WTC11 (cell line): ENCODE data around the gene TNRC18. TPM values are rescaled to one million over a fixed set of nuclear protein-coding genes. Genes with fewer than 3 reads are reported as not detected.
A peak's percentile ranks its signal among the peaks of the same experiment; 100 is the strongest.

Experiments
- ATAC-seq: fragments of 200-7000 bp; cut with Tn5 transposase; 2 replicates; pipeline ENCODE4 v1.10.0; 2021; ENCODE audit warnings: mild to moderate bottlenecking, moderate library complexity
- CTCF ChIA-PET: fragments of 300-600 bp; sonication (Branson Sonifier 250); formaldehyde crosslinking; loops from one replicate; lab custom pipeline; 2021; ENCODE audit warnings: antibody characterized with exemption; lab: Charles Lee
- POLR2A ChIA-PET: fragments of 350-600 bp; sonication (Branson Sonifier 250); formaldehyde crosslinking; loops from one replicate; lab custom pipeline; 2021; ENCODE audit warnings: antibody characterized with exemption; lab: Charles Lee
- DNase-seq: peaks from one replicate; pipeline ENCODE4 v3.0.0; 2021; ENCODE audit warnings: low spot score
- H3K27ac Mint-ChIP-seq: 2 replicates; pipeline ENCODE4 v1.8.0; 2021; ENCODE audit warnings: mixed read lengths
- H3K27me3 Mint-ChIP-seq: 2 replicates; pipeline ENCODE4 v1.8.0; 2021; ENCODE audit warnings: low read depth, mild to moderate bottlenecking, moderate library complexity, mixed read lengths
- H3K36me3 Mint-ChIP-seq: 2 replicates; pipeline ENCODE4 v1.8.0; 2021; ENCODE audit warnings: mixed read lengths
- H3K4me1 Mint-ChIP-seq: 2 replicates; pipeline ENCODE4 v1.8.0; 2022; ENCODE audit warnings: mixed read lengths
- H3K4me3 Mint-ChIP-seq: 2 replicates; pipeline ENCODE4 v1.8.0; 2021; ENCODE audit warnings: mild to moderate bottlenecking, moderate library complexity, mixed read lengths
- H3K9me3 Mint-ChIP-seq: 2 replicates; pipeline ENCODE4 v1.8.0; 2021; ENCODE audit warnings: mixed read lengths
- ATF6 ChIP-seq: sonication (generic); formaldehyde crosslinking; IDR thresholded peaks from 2 replicates; pipeline ENCODE4 v1.8.1; 2023; ENCODE audit warnings: mild to moderate bottlenecking, missing genetic modification reagents
- CBFB ChIP-seq: sonication (generic); formaldehyde crosslinking; IDR thresholded peaks from 2 replicates; pipeline ENCODE4 v1.8.1; 2022; ENCODE audit warnings: mild to moderate bottlenecking, low read depth, missing genetic modification reagents
- CREB1 ChIP-seq: sonication (generic); formaldehyde crosslinking; IDR thresholded peaks from 2 replicates; pipeline ENCODE4 v1.8.0; 2023; ENCODE audit warnings: mild to moderate bottlenecking, missing genetic modification reagents
- ELF4 ChIP-seq: sonication (generic); formaldehyde crosslinking; IDR thresholded peaks from 2 replicates; pipeline ENCODE4 v1.8.1; 2022; ENCODE audit warnings: low read depth, mild to moderate bottlenecking, moderate library complexity, missing genetic modification reagents
- EMX1 ChIP-seq: fragments of 250-450 bp; sonication (Bioruptor Pico); IDR thresholded peaks from 2 replicates; pipeline ENCODE4 v1.8.0; 2021; ENCODE audit warnings: mild to moderate bottlenecking
- ERG ChIP-seq: fragments of 250-450 bp; sonication (Bioruptor Pico); IDR thresholded peaks from 2 replicates; pipeline ENCODE4 v1.8.0; 2021; ENCODE audit warnings: mild to moderate bottlenecking
- FOXK1 ChIP-seq: sonication (generic); formaldehyde crosslinking; IDR thresholded peaks from 2 replicates; pipeline ENCODE4 v1.8.0; 2022; ENCODE audit warnings: mild to moderate bottlenecking, moderate library complexity, missing genetic modification reagents
- FOXP4 ChIP-seq: sonication (generic); formaldehyde crosslinking; IDR thresholded peaks from 2 replicates; pipeline ENCODE4 v1.8.0; 2022; ENCODE audit warnings: mild to moderate bottlenecking, missing genetic modification reagents
- JAZF1 ChIP-seq: fragments of 250-450 bp; sonication (Bioruptor Pico); IDR thresholded peaks from 2 replicates; pipeline ENCODE4 v1.9.0; 2021; ENCODE audit warnings: moderate library complexity, mild to moderate bottlenecking, inconsistent platforms
- NFE2L1 ChIP-seq: sonication (generic); formaldehyde crosslinking; IDR thresholded peaks from 2 replicates; pipeline ENCODE4 v1.8.1; 2023; ENCODE audit warnings: missing genetic modification reagents
- NFYB ChIP-seq: sonication (generic); formaldehyde crosslinking; conservative IDR thresholded peaks from 2 replicates; pipeline ENCODE4 v1.8.0; 2022; ENCODE audit warnings: low read depth, missing genetic modification reagents
- RELA ChIP-seq: sonication (generic); formaldehyde crosslinking; IDR thresholded peaks from 2 replicates; pipeline ENCODE4 v1.8.1; 2022; ENCODE audit warnings: missing genetic modification reagents, mild to moderate bottlenecking, borderline replicate concordance
- SMAD3 ChIP-seq: sonication (generic); formaldehyde crosslinking; IDR thresholded peaks from 2 replicates; pipeline ENCODE4 v1.8.0; 2022; ENCODE audit warnings: missing genetic modification reagents, mild to moderate bottlenecking, borderline replicate concordance
- SP1 ChIP-seq: sonication (generic); formaldehyde crosslinking; conservative IDR thresholded peaks from 2 replicates; pipeline ENCODE4 v1.8.1; 2022; ENCODE audit warnings: missing genetic modification reagents
- TP53 ChIP-seq: sonication (generic); formaldehyde crosslinking; IDR thresholded peaks from 2 replicates; pipeline ENCODE4 v1.8.1; 2023; ENCODE audit warnings: mild to moderate bottlenecking, missing genetic modification reagents
- USF1 ChIP-seq: sonication (generic); formaldehyde crosslinking; IDR thresholded peaks from 2 replicates; pipeline ENCODE4 v1.8.0; 2022; ENCODE audit warnings: mild to moderate bottlenecking, missing genetic modification reagents
- ZBTB21 ChIP-seq: sonication (generic); formaldehyde crosslinking; IDR thresholded peaks from 2 replicates; pipeline ENCODE4 v1.8.1; 2023; ENCODE audit warnings: mild to moderate bottlenecking, missing genetic modification reagents, borderline replicate concordance
- ZNF138 ChIP-seq: sonication (generic); formaldehyde crosslinking; conservative IDR thresholded peaks from 2 replicates; pipeline ENCODE4 v1.8.1; 2022; ENCODE audit warnings: mild to moderate bottlenecking, moderate library complexity, missing genetic modification reagents
- ZNF263 ChIP-seq: sonication (generic); formaldehyde crosslinking; IDR thresholded peaks from 2 replicates; pipeline ENCODE4 v1.8.1; 2022; ENCODE audit warnings: low read depth, mild to moderate bottlenecking, moderate library complexity, missing genetic modification reagents
- ZNF416 ChIP-seq: fragments of 250-450 bp; sonication (Bioruptor Pico); IDR thresholded peaks from 2 replicates; pipeline ENCODE4 v1.9.0; 2021; ENCODE audit warnings: mild to moderate bottlenecking, inconsistent platforms
- ZNF512 ChIP-seq: sonication (generic); formaldehyde crosslinking; IDR thresholded peaks from 2 replicates; pipeline ENCODE4 v1.8.1; 2022; ENCODE audit warnings: missing genetic modification reagents, borderline replicate concordance
- total RNA-seq: library from RNA; stranded (reverse); gene quantifications from 3 replicates; pipeline ENCODE4 v1.2.3, GENCODE V29; 2021
- TF ChIP-seq, protein P1 (sequence below): fragments of 250-450 bp; sonication (Bioruptor Pico); IDR thresholded peaks from 2 replicates; pipeline ENCODE4 v1.9.0; 2021; ENCODE audit warnings: moderate library complexity, mild to moderate bottlenecking, inconsistent platforms, borderline replicate concordance
- TF ChIP-seq, protein P2 (sequence below): sonication (generic); formaldehyde crosslinking; IDR thresholded peaks from 2 replicates; pipeline ENCODE4 v1.8.1; 2022; ENCODE audit warnings: mild to moderate bottlenecking, missing genetic modification reagents, moderate library complexity, borderline replicate concordance
- TF ChIP-seq, protein P3 (sequence below): sonication (generic); formaldehyde crosslinking; IDR thresholded peaks from 2 replicates; pipeline ENCODE4 v1.8.0; 2022; ENCODE audit warnings: mild to moderate bottlenecking, missing genetic modification reagents

The TNRC18 gene
- total RNA-seq, 1 experiment from 2014 or later, result 55.0 TPM

DNA sequence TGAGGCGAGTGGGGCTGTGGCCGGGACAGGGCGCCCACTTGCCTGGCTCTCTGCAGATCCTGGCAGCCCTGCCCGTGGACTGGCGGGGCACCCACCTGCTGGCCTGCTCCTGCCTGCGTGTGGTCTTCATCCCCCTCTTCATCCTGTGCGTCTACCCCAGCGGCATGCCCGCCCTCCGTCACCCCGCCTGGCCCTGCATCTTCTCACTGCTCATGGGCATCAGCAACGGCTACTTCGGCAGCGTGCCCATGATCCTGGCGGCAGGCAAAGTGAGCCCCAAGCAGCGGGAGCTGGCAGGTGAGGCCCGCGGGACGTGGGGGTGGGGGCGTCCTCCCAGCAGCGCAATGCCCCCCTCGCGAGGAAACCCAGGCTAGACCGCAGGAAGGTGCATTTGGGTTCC, 123.3 kb downstream of the TNRC18 start (continued):
- no peak for TF ChIP-seq JAZF1 (CRISPR knock-in tag)
- no peak for TF ChIP-seq NFE2L1 (CRISPR knock-in tag)
- no peak for TF ChIP-seq ELF4 (CRISPR knock-in tag)
- no peak for TF ChIP-seq ERG (CRISPR knock-in tag)
- TF ChIP-seq CBFB (CRISPR knock-in tag), result no peak
- TF ChIP-seq, protein P1, sequence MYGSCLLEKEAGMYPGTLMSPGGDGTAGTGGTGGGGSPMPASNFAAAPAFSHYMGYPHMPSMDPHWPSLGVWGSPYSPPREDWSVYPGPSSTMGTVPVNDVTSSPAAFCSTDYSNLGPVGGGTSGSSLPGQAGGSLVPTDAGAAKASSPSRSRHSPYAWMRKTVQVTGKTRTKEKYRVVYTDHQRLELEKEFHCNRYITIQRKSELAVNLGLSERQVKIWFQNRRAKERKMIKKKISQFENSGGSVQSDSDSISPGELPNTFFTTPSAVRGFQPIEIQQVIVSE (CRISPR knock-in tag), result no peak
- TF ChIP-seq ZNF512 (CRISPR knock-in tag), result no peak
- no peak for TF ChIP-seq ATF6
- no peak for TF ChIP-seq ZNF263 (CRISPR knock-in tag)
- no peak for TF ChIP-seq FOXK1 (CRISPR knock-in tag)
- no peak for TF ChIP-seq ZNF416 (CRISPR knock-in tag)

DNA sequence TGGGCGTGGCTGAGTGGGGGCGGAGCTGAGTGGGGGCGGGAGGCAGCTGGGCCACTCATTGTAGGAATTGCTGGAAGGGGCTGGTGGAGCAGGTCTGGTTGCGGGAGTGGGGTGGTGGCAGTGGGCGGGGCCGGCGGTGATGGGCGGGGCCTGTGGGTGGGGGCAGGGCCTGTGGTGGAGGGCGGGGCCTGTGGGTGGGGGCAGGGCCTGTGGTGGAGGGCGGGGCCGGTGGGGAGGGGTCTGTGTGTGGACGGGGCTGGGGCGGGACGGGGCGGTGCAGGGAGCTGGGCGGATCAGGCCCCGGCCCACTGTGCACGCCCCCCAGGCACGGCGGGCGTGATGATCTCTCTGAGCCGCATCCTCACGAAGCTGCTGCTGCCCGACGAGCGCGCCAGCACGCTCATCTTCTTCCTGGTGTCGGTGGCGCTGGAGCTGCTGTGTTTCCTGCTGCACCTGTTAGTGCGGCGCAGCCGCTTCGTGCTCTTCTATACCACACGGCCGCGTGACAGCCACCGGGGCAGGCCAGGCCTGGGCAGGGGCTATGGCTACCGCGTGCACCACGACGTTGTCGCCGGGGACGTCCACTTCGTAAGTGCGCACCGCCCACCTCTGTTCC, 126.9 kb downstream of the TNRC18 start:
- Mint-ChIP-seq H3K27ac (no peak overlapping the region), H3K36me3 (peaks cover 9% of the 10 kb centered on the region), H3K27me3 (peaks cover 19% of the 10 kb centered on the region), H3K9me3 (peaks cover 4% of the 10 kb centered on the region; the same call in 1 of the 2 replicates), H3K4me3 (peak overlapping the region; percentile 74), H3K4me1 (peaks cover 9% of the 10 kb centered on the region)
- peak; percentile 88 for DNase-seq
- CTCF ChIA-PET, result interaction anchor here (0.5 to 2.7 kb wide), 16 partner anchors 12 to 1092 kb away, joined by 3 to 47 read pairs (median 4); no protein-coding TSS in a partner anchor
- peak; percentile 81 for ATAC-seq
- POLR2A ChIA-PET, result interaction anchor here (1.2 to 1.6 kb wide), 2 partner anchors 56 to 126 kb away, joined by 3 to 5 read pairs; partner anchors contain the start of gene TNRC18
- TF ChIP-seq SMAD3, result 0 out of 2 replicates have a peak, but pooled peaks have one; percentile 67
- peak; percentile 39; the same call in 1 of the 2 replicates for TF ChIP-seq USF1 (CRISPR knock-in tag)
- TF ChIP-seq CBFB (CRISPR knock-in tag), result 0 out of 2 replicates have a peak, but pooled peaks have one; percentile 49
- TF ChIP-seq FOXP4 (CRISPR knock-in tag), result peak; percentile 55; the same call in 1 of the 2 replicates
- TF ChIP-seq, protein P2, sequence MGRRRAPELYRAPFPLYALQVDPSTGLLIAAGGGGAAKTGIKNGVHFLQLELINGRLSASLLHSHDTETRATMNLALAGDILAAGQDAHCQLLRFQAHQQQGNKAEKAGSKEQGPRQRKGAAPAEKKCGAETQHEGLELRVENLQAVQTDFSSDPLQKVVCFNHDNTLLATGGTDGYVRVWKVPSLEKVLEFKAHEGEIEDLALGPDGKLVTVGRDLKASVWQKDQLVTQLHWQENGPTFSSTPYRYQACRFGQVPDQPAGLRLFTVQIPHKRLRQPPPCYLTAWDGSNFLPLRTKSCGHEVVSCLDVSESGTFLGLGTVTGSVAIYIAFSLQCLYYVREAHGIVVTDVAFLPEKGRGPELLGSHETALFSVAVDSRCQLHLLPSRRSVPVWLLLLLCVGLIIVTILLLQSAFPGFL, result no peak
- TF ChIP-seq RELA, result 0 out of 2 replicates have a peak, but pooled peaks have one; percentile 68
- no peak for TF ChIP-seq EMX1 (CRISPR knock-in tag)
- TF ChIP-seq, protein P3, sequence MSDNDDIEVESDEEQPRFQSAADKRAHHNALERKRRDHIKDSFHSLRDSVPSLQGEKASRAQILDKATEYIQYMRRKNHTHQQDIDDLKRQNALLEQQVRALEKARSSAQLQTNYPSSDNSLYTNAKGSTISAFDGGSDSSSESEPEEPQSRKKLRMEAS, result peak; percentile 94
- TF ChIP-seq CREB1 (CRISPR knock-in tag), result peak; percentile 27; the same call in 1 of the 2 replicates
- TF ChIP-seq TP53 (CRISPR knock-in tag), result peak; percentile 69; the same call in 1 of the 2 replicates
- TF ChIP-seq NFYB (CRISPR knock-in tag), result no peak
- TF ChIP-seq ZBTB21 (CRISPR knock-in tag), result peak; percentile 76
- peak; percentile 76; the same call in 1 of the 2 replicates for TF ChIP-seq ZNF138 (CRISPR knock-in tag)
- TF ChIP-seq SP1 (CRISPR knock-in tag), result peak; percentile 64
- 0 out of 2 replicates have a peak, but pooled peaks have one; percentile 20 for TF ChIP-seq ERG (CRISPR knock-in tag)
